ENCODE data around the gene DERA.

GRCh38 chr12:16018306-16018705 lies 107.2 kb downstream of the DERA start:
- TF ChIP-seq CTCF (optimal IDR thresholded peaks at IDR 0.05 in 1 of 3, IDR thresholded peaks at IDR 0.05 in 1 of 3, conservative IDR thresholded peaks at IDR 0.05 in 1 of 3; ENCODE audit: extremely low read depth in 1 of 3, insufficient read depth in 2 of 3, low read length in 3 of 3) (no peak), EZH2 (IDR thresholded peaks at IDR 0.05; ENCODE audit: low read length) (no peak)

Data from keratinocyte (primary cell).